Stromal cell of bone marrow (primary cell): ENCODE results near the gene LENG1.

Experiments
- DNase-seq: peaks from one replicate; pipeline ENCODE4 v3.0.0-alpha.2; 2012; ENCODE audit warnings: low read depth

Gene LENG1

GRCh38 chr19:54109651-54110050 is 49.9 kb downstream of the LENG1 start:
- DNase-seq = no peak

- DNase-seq = no peak
These were observed 51.0 kb downstream of the LENG1 start for GRCh38 chr19:54108496-54108895.

GRCh38 chr19:54107876-54108490 is 51.5 kb downstream of the LENG1 start:
- no peak for DNase-seq

- no peak for DNase-seq
These were observed 52.8 kb downstream of the LENG1 start for GRCh38 chr19:54106716-54107115.

- DNase-seq = no peak
These were observed 53.7 kb downstream of the LENG1 start for GRCh38 chr19:54105796-54106195.
